Endothelial cell of umbilical vein (primary cell): ENCODE measurements around the gene XXYLT1. TPM values are rescaled to one million over a fixed set of nuclear protein-coding genes. Genes with fewer than 3 reads are reported as not detected.

Experiments used
- BruUV-seq: library from RNA; stranded (reverse); fragments of 400-500 nt; replicated peaks from 2 replicates; lab custom pipeline; 2021; lab: Mats Ljungman, UMichigan
- CTCF ChIA-PET: fragments of 300-600, 350-600 bp; sonication (Branson Sonifier 250); formaldehyde crosslinking; loops from one replicate; lab custom pipeline; 2021; ENCODE audit warnings: antibody characterized with exemption, inconsistent platforms; lab: Charles Lee
- POLR2A ChIA-PET: fragments of 300-600, 350-600 bp; sonication (Branson Sonifier 250); formaldehyde crosslinking; loops from one replicate; lab custom pipeline; 2021; ENCODE audit warnings: antibody characterized with exemption, inconsistent platforms; lab: Charles Lee
- DNase-seq: peaks from one replicate; pipeline ENCODE4 v3.0.0-alpha.2; 2011; ENCODE audit warnings: low read depth, low spot score
- FAIRE-seq: peaks from 2 replicates; lab custom pipeline; 2011; peaks lifted over from hg19 to GRCh38; lab: Jason Lieb, UNC
- H2AFZ ChIP-seq: 2 replicates; pipeline ENCODE4 v1.6.0; 2012; ENCODE audit warnings: low read depth, low read length, control low read depth, inconsistent platforms
- H3K27ac ChIP-seq: 2 replicates; pipeline ENCODE4 v1.5.1; 2011; ENCODE audit warnings: low read depth, mild to moderate bottlenecking, control low read depth, low read length, moderate library complexity; ENCODE audit not compliant: insufficient read depth
- H3K27me3 ChIP-seq, 2 experiments: 2 replicates each; pipeline versions ENCODE4 v1.6.0 to v1.6.1; 2011; ENCODE audit warnings: low read length in 2 of 2, mixed read lengths in 1 of 2; ENCODE audit not compliant: control insufficient read depth in 2 of 2, insufficient read depth in 2 of 2
- H3K36me3 ChIP-seq, 2 experiments: 2 replicates in 1 of 2; 3 replicates in 1 of 2; pipeline ENCODE4 v1.5.1; 2011; ENCODE audit warnings: low read length in 2 of 2, mild to moderate bottlenecking in 1 of 2, moderate library complexity in 1 of 2; ENCODE audit not compliant: control insufficient read depth in 2 of 2, insufficient read depth in 2 of 2; ENCODE audit errors: extremely low read depth in 1 of 2
- H3K4me1 ChIP-seq: 3 replicates; pipeline ENCODE4 v1.5.1; 2011; ENCODE audit warnings: mild to moderate bottlenecking, low read length; ENCODE audit not compliant: control insufficient read depth, insufficient read depth; ENCODE audit errors: extremely low read depth
- H3K4me2 ChIP-seq: 2 replicates; pipeline ENCODE4 v1.6.1; 2011; ENCODE audit warnings: low read length, control low read depth, mixed read lengths; ENCODE audit not compliant: insufficient read depth
- H3K4me3 ChIP-seq, 3 experiments: fragments of 200-600 bp in 1 of 3; sonication (generic), shearing (Covaris generic) in 1 of 3; replicated peaks in 1 of 3; 2 replicates each; pipeline ENCODE4 v1.5.1; 2011 to 2016; ENCODE audit warnings: control low read depth in 3 of 3, low read length in 3 of 3, mild to moderate bottlenecking in 2 of 3, inconsistent platforms in 1 of 3, low read depth in 1 of 3, moderate library complexity in 1 of 3; ENCODE audit not compliant: insufficient read depth in 1 of 3
- H3K79me2 ChIP-seq: 2 replicates; pipeline ENCODE4 v1.6.0; 2012; ENCODE audit warnings: low read length, inconsistent platforms; ENCODE audit not compliant: control insufficient read depth, insufficient read depth
- H3K9ac ChIP-seq: replicated peaks from 2 replicates; pipeline ENCODE3; 2011; ENCODE audit warnings: low read length, control low read depth; ENCODE audit not compliant: insufficient read depth; ENCODE audit errors: extremely low read depth
- H3K9me1 ChIP-seq: replicated peaks from 3 replicates; pipeline ENCODE4 v1.6.0; 2011; ENCODE audit warnings: mild to moderate bottlenecking, low read length; ENCODE audit not compliant: control insufficient read depth, insufficient read depth; ENCODE audit errors: extremely low read depth
- H3K9me3 ChIP-seq: replicated peaks from 2 replicates; pipeline ENCODE4 v1.5.1; 2012; ENCODE audit warnings: low read length, inconsistent platforms; ENCODE audit not compliant: control insufficient read depth, insufficient read depth
- H4K20me1 ChIP-seq: replicated peaks from 2 replicates; pipeline ENCODE3; 2011; ENCODE audit warnings: mild to moderate bottlenecking, low read length; ENCODE audit not compliant: control insufficient read depth, insufficient read depth; ENCODE audit errors: extremely low read depth
- CTCF ChIP-seq, 2 donors: IDR thresholded peaks; 1 replicate in 1 of 2; 2 replicates in 1 of 2; pipeline ENCODE4 v1.5.1; 2011; ENCODE audit warnings: low read length in 2 of 2, mild to moderate bottlenecking in 2 of 2, moderate library complexity in 2 of 2, control low read depth in 1 of 2, inconsistent platforms in 1 of 2, low read depth in 1 of 2; ENCODE audit not compliant: insufficient read depth in 1 of 2; ENCODE audit errors: extremely low read depth in 1 of 2
- EZH2 ChIP-seq: IDR thresholded peaks from 2 replicates; pipeline ENCODE4 v1.6.1; 2012; ENCODE audit warnings: borderline replicate concordance, low read depth, mild to moderate bottlenecking, moderate library complexity, low read length, inconsistent platforms; ENCODE audit not compliant: severe bottlenecking
- FOS ChIP-seq: IDR thresholded peaks from 2 replicates; pipeline ENCODE4 v1.6.1; 2011; ENCODE audit warnings: mild to moderate bottlenecking, low read length, moderate library complexity, borderline replicate concordance; ENCODE audit not compliant: insufficient read depth
- GATA2 ChIP-seq: IDR thresholded peaks from 2 replicates; pipeline ENCODE4 v1.7.0; 2011; ENCODE audit warnings: low read depth, mild to moderate bottlenecking, moderate library complexity, mixed read lengths, low read length; ENCODE audit not compliant: insufficient read length, insufficient read depth
- JUN ChIP-seq: IDR thresholded peaks from 2 replicates; pipeline ENCODE4 v1.6.1; 2011; ENCODE audit warnings: borderline replicate concordance, low read depth; ENCODE audit not compliant: insufficient read length, insufficient read depth
- MAX ChIP-seq: IDR thresholded peaks from 2 replicates; pipeline ENCODE4 v1.6.1; 2011; ENCODE audit not compliant: insufficient read depth, insufficient read length
- MYC ChIP-seq: IDR thresholded peaks from one replicate; pipeline ENCODE4 v1.6.1; 2011; ENCODE audit warnings: mild to moderate bottlenecking, low read depth, low read length
- POLR2A ChIP-seq: IDR thresholded peaks from 2 replicates; pipeline ENCODE4 v1.6.1; 2012; ENCODE audit warnings: low read depth, mild to moderate bottlenecking, control low read depth, low read length
- POLR2AphosphoS5 ChIP-seq: IDR thresholded peaks from 2 replicates; pipeline ENCODE4 v1.6.1; 2012; ENCODE audit warnings: low read depth, mild to moderate bottlenecking, control low read depth, low read length, moderate library complexity; ENCODE audit not compliant: insufficient read depth
- dilution Hi-C: fragments of 300-500 bp; cut with MboI; formaldehyde crosslinking; loops from one replicate; pipeline ENCODE4 v1.15.0; 2019; ENCODE audit warnings: low sequenced_read_pairs; ENCODE audit not compliant: extremely low pct_ligation_motif_present
- intact Hi-C: fragments of 100-400 bp; cut with micrococcal nuclease; formaldehyde crosslinking; loops from one replicate; pipeline ENCODE4 v1.10.0; 2022
- polyA plus RNA-seq, 4 experiments: library from polyadenylated mRNA; depleted of rRNA in 3 of 4; stranded (reverse) in 3 of 4; unstranded in 1 of 4; fragments of >200 nt; gene quantifications; 2 replicates each; pipeline versions ENCODE4 v1.2.1 to v1.2.3, GENCODE V29; 2011 to 2012; ENCODE audit warnings: missing spikeins in 1 of 4
- total RNA-seq: library from RNA; stranded (reverse); gene quantifications from 2 replicates; pipeline ENCODE4 v1.2.3, GENCODE V29; 2021

XXYLT1 gene
- total and polyA plus RNA-seq, 2 donors (not counting 3 experiments of a cell fraction or from before 2014, with no cell fraction given): 54.4 to 78.1 TPM

- H3K27ac ChIP-seq: no peak overlapping the region
- CTCF ChIA-PET: no interaction called here
- no peak overlapping the region for H2AFZ ChIP-seq
- no peak overlapping the region for H3K4me3 ChIP-seq
- H3K79me2 ChIP-seq: no peaks in the 10 kb centered on the region
- FAIRE-seq: no peak
- POLR2A ChIA-PET: no interaction called here
- dilution Hi-C loops (no loop called here), intact Hi-C loops (no loop called here)
- no peaks in the 10 kb centered on the region for H4K20me1 ChIP-seq
- peaks cover 9% of the 10 kb centered on the region for H3K4me1 ChIP-seq
- H3K27me3 ChIP-seq: no peaks in the 10 kb centered on the region
- no peak overlapping the region for H3K9ac ChIP-seq
- H3K36me3 ChIP-seq: peaks cover 0 to 1% of the 10 kb centered on the region in 2 experiments
- no peak for DNase-seq
- no peaks in the 10 kb centered on the region for H3K9me1 ChIP-seq
- TF ChIP-seq POLR2AphosphoS5 (no peak), MAX (no peak), CTCF (IDR thresholded peaks at IDR 0.05; ENCODE audit: extremely low read depth in 1 of 2, insufficient read depth in 1 of 2, low read depth in 1 of 2, low read length in 2 of 2) (no peak), FOS (no peak)
- no peaks in the 10 kb centered on the region for H3K9me3 ChIP-seq
- BruUV-seq: no TSS peak
- no peak overlapping the region for H3K4me2 ChIP-seq
These were observed 175.3 kb downstream of the XXYLT1 start for GRCh38 chr3:195095704-195096036.

GRCh38 chr3:195095035-195095703 is 175.8 kb downstream of the XXYLT1 start:
- no peaks in the 10 kb centered on the region for H3K9me3 ChIP-seq
- no peaks in the 10 kb centered on the region for H3K9me1 ChIP-seq
- no peak overlapping the region for H3K9ac ChIP-seq
- no peak for DNase-seq
- H4K20me1 ChIP-seq: no peaks in the 10 kb centered on the region
- no peak for FAIRE-seq
- no peak overlapping the region for H3K4me2 ChIP-seq
- dilution Hi-C loops: no loop called here
- TF ChIP-seq EZH2 (no peak), JUN (no peak), MAX (no peak), FOS (no peak), POLR2A (no peak), CTCF (IDR thresholded peaks at IDR 0.05; ENCODE audit: extremely low read depth in 1 of 2, insufficient read depth in 1 of 2, low read depth in 1 of 2, low read length in 2 of 2) (no peak), MYC (no peak), POLR2AphosphoS5 (no peak), GATA2 (no peak)
- no peak overlapping the region for H3K27ac ChIP-seq
- no peaks in the 10 kb centered on the region for H3K27me3 ChIP-seq
- H3K79me2 ChIP-seq: no peaks in the 10 kb centered on the region
- peaks cover 0 to 1% of the 10 kb centered on the region in 2 experiments for H3K36me3 ChIP-seq
- ChIA-PET CTCF (no interaction called here), POLR2A (no interaction called here)
- BruUV-seq: no TSS peak
- H3K4me3 ChIP-seq: no peak overlapping the region
- intact Hi-C loops: no loop called here
- H3K4me1 ChIP-seq: peaks cover 7% of the 10 kb centered on the region
- H2AFZ ChIP-seq: no peak overlapping the region
